ENCODE measurements around the gene METAP2.

METAP2 gene

GRCh38 chr12:95516757-95517156, 42.8 kb downstream of the METAP2 start:
- DNase-seq = no peak

DNA sequence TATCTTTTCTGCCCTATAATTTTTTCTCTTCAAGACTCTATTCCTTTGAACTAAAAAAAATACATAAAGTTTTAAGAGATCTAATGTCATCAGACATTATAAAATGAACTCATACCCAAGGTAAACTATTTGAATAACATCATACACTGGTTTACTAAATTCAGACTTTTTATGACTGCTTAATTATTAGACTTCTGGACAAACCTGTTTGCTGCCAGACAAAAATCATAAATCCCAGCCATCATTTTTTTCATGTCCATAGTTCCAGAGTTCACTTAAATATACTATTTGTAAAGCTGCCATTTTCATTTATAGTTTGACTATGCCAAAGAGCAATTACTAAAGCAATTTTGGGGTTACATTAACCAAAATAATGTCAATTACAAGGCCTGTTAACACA, 43.3 kb downstream of the METAP2 start:
- DNase-seq = no peak

- no peak for DNase-seq
Observed at GRCh38 chr12:95518944-95519343, 45.0 kb downstream of the METAP2 start.

DNA sequence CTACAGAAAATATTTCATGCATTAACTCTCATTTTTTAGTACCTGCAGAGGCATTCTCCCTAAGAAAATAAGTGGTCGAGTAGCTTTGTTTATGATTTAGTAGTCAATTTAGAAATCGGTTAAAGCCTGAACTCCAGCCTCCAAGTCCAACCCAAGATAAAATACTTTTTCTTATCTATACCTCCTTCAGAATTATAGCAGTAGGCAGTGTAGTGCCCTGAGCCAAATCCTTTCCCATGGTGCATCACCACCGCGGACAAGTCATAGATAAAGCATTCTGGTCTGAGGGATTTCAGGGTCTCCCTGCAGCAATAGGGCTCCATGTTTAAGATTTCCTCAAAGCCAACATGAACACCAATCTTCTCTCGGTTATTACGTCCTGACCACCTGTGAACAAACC, 46.9 kb downstream of the METAP2 start:
- no peak for DNase-seq

- no peak for DNase-seq
Observed at GRCh38 chr12:95522692-95523091, 48.7 kb downstream of the METAP2 start.

DNA sequence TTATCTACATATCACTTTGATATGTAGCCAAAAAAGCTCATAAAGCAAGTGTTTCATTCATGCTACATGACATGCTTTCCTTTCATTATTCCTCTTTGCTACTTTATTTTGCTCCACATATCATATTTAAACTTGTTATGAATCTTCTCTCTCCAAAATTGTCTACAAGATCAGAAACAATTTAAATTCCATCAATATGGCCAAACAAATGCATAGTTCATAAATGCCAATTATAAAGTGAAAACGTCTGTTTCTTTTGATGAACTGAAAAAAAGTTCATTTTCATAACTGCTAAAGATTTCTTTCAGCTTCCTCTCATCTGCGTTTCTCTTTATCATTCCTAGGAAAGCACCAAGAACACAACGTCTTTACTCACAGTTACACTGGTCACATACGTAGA, 54.5 kb downstream of the METAP2 start:
- no peak for DNase-seq

DNA sequence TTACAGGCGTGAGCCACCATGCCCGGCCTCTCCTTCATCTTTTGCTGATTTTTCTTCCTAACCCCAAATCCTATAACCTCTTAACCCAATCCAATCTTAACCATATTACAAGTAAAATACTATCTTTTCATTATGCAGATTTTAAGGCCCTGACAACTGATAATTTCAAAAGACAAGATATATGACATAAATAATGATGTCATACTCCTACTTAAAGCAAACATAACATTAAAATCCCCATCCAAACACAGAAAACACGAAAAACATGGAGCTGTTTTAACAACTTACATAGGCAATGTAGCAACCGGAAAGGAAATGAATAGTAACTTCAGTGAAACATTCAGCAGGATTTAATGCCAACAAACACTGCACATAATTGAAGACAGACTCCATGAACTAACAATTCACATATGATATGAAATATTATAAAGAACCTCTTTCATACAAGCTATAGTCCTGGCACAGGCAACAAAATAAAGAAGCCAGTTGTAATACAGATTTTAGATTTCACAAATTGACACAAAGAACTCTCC, 55.8 kb downstream of the METAP2 start:
- DNase-seq = no peak

DNA sequence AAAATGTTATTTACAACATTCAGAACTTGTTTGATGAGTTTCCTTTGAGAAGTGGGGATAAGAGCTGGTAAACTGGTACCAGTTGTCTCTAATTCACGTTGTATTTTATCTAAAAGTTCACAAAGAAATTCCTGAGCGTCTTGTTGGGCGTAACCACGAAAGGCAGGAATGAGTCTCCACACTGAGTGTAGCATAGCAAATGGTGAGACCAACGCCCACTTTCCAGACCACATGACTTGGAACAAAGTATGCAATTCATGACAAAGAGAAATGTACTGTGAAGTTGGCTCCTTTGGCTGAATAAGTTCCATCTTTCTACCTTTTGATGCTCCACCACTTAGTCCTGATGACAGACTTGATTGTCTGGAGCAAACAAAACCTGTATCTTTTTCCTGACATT, 58.9 kb downstream of the METAP2 start:
- DNase-seq = no peak

DNA sequence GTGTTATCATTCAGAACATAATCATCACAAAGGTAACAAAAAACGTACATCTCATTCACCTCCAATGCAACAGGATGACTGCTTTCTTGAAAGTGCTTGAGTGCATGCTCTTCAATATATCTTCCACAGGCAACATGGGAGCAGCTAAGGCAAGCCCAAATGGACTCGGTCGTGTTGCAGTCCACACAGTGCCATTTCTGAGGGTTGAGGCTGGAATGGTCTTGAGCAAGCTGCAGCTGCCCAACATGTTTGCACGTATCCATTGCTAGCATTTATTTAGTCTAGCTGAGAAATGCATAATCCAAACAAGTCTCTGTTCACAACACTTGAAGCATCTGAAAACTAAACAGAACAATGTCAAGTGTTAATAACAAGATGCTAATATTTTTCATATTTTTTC, 60.0 kb downstream of the METAP2 start:
- DNase-seq = no peak

- no peak for DNase-seq
Observed at GRCh38 chr12:95538006-95538405, 64.1 kb downstream of the METAP2 start.

GRCh38 chr12:95538656-95539055, 64.7 kb downstream of the METAP2 start:
- DNase-seq = no peak

GRCh38 chr12:95541436-95541835, 67.5 kb downstream of the METAP2 start:
- DNase-seq = no peak

- no peak for DNase-seq
Observed at GRCh38 chr12:95543305-95543704, 69.4 kb downstream of the METAP2 start.

GRCh38 chr12:95544756-95545155, 70.8 kb downstream of the METAP2 start:
- no peak for DNase-seq

GRCh38 chr12:95545303-95545702, 71.4 kb downstream of the METAP2 start:
- DNase-seq = no peak

DNA sequence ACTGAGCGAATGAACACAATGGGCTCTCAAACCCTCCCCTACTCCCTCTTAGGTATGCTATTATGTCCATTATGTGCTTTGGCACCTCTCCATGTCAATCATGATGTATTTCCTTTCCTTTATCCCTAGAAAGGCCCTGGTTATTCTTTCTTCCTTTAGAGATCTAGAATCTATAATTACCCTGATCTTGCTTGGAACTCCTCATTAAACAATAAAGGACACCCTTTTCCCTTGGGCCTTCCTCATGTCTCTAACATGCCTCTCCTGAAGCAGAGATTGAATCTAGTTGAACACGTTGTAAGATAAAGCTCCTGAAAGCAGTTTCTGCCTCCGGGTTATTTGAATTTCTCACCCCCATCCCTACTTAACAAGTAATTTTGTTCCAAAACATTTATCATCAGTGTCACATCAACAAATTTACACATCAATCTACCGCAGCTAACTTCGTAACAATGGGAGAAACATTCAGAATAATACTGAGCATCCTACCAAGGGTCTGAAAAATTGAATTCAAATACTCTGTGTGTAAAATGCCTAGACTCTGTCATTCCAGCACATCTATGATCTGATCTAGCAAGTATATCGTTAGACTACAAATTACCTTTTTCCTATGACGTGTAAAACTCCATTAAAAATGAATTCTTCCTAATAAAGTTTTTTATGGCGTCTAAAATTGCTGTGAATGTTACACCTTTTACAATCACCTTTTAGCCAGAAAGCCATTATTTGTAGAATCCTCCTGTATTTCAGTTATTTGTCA, 72.0 kb downstream of the METAP2 start:
- no peak for DNase-seq

DNA sequence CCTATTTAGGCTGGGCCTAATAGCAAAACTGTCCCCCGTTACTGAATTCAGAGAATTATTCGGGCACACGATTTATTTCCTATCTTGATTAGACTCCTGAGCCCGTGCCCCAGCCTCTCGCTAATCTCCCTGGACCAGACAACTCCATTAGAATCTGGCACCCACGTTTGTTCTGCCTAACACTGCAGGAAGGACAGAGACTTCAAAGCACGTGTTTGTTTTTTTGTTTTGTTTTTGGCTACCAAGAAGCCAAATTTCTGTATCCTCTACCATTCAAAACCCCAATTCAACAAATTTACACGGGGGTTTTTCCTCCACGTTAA, 72.5 kb downstream of the METAP2 start:
- DNase-seq = no peak

DNA sequence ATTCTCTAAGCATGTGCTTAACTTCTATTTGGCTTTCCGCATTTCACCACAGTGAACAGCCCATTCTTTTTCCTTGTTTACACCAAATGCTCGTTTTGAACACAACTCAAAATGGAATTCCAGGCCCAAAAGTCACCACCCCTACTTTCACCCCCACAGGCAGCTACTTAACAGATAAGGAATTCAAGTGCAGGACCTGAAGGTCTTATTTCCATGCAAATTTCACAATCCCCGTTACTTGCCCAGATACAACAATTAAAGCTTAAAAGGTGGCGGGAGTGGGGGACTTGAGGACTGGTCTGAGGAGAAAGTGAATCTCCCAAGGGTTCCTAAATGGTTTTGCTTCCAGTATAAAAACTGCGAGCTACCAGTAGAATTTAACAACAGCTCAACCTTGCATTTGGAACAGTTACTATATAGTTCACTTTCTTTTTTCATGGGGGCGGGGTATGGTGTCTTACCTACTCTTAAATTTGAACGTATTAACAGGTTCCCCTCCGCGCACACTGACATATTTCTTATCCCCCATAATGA, 73.6 kb downstream of the METAP2 start:
- no peak for DNase-seq

GRCh38 chr12:95548056-95548538, 74.1 kb downstream of the METAP2 start:
- no peak for DNase-seq

- DNase-seq = no peak
Observed at GRCh38 chr12:95548539-95549391, 74.8 kb downstream of the METAP2 start.

DNA sequence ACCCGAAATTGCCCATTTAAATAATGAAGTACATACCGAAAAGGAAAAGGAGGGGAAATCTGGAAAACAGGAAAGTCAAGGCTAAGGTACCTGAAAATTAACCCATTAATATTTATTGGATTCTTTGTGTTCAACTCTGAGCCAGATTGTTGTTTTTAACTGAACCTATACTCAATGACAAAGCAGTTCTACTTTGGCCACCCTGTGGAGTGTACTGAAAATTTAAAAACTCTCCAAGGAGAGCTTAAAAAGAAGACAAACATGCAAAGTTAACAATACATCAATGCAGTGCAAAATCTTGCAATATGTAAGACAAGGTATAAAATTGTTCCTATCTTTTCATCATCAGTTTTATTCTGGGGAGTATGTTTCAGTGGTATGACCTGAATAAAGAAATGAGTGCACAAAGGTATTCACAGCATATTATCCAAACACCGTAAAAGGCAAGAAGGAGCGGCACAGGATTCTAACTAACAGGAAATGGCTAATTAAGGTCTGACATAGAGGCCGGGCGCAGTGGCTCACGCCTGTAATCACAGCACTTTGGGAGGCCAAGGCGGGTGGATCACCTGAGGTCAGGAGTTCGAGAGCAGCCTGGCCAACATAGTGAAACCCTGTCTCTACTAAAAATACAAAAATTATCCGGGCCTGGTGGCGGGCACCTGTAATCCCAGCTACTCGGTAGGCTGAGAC, 75.6 kb downstream of the METAP2 start:
- DNase-seq = no peak

DNA sequence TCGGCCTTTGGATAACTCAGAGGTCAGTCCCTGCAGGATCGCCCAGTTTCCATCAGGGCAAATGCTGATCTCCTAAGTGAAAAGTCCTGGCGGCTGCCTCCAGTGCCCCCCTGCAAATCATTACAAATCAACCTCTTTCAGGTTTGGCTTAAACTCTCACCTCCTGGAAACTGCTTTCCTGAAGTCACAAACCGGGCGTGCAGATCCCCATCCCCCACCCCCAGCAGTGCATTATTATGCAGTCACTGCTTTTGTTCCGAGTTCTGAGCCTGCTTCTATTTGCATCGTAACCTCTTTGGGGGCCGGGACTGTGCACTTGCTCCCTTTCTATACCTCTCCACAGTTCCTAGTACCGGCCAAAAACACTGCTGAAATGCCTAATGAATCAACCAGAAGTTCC, 77.4 kb downstream of the METAP2 start, which contains the start of gene USP44:
Gene USP44, minus strand, starts transcription at position 172 of the 400 bp plus-strand sequence. CDS start 17,220 bp downstream, outside the sequence.
- no peak for DNase-seq

DNA sequence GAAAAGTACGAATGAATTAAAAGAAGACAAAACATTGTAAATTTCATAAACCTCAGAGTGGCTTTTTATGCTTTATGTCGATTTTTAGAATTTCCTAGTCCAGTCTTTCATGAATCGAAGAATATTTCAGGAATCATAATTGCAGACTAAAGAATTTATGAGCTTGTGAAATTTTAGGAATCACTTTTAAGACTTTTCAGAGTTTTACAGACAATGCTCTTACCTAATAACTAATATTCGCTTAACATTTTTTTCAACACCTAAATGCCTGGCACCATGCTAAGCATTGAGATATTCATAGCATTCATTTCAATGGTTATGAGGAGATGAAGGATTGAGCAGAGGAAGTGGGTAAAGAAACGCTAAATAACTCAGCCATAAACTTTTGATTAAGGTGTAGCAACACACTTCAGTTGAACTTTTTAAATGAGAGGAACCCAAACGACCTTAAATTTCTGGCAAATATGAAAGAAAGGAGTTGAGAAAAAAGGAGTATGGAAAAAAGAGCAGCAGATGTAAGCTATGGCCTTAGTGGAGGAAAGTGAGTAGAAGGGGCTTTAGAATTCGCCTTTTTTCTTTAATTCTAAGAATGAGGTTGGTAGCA, 78.1 kb downstream of the METAP2 start:
- no peak for DNase-seq

All from MV-4-11 (cell line).